Lung (tissue), 12 donors: ENCODE measurements around the gene EXOC1L. TPM values are rescaled to one million over a fixed set of nuclear protein-coding genes. Genes with fewer than 3 reads are reported as not detected.

Experiments
- ATAC-seq: fragments of 200-7000 bp; cut with Tn5 transposase; one replicate; pipeline ENCODE4 v1.9.1; 2020; ENCODE audit warnings: moderate number of reproducible peaks; ENCODE audit not compliant: insufficient read depth, low FRiP score
- DNase-seq, 3 donors: peaks; one replicate each; pipeline ENCODE4 v3.0.0-alpha.2; 2013 to 2017
- H3K27ac ChIP-seq, 2 donors: one replicate each; pipeline ENCODE4 v1.5.1; 2013; ENCODE audit warnings: mild to moderate bottlenecking in 2 of 2, moderate library complexity in 2 of 2, control low read depth in 1 of 2, inconsistent platforms in 1 of 2, low read depth in 1 of 2, low read length in 1 of 2
- H3K27me3 ChIP-seq, 3 donors: one replicate each; pipeline ENCODE4 v1.5.1; 2013; ENCODE audit warnings: low read length in 2 of 3; ENCODE audit not compliant: control insufficient read depth in 3 of 3, insufficient read depth in 3 of 3
- H3K36me3 ChIP-seq, 4 donors: one replicate each; pipeline ENCODE4 v1.5.1; 2013; ENCODE audit warnings: low read length in 4 of 4, mild to moderate bottlenecking in 1 of 4, moderate library complexity in 1 of 4; ENCODE audit not compliant: control insufficient read depth in 4 of 4, insufficient read depth in 4 of 4
- H3K4me1 ChIP-seq, 5 donors: one replicate each; pipeline ENCODE4 v1.5.1; 2013; ENCODE audit warnings: low read length in 5 of 5, mild to moderate bottlenecking in 2 of 5, moderate library complexity in 1 of 5; ENCODE audit not compliant: control insufficient read depth in 5 of 5, insufficient read depth in 5 of 5
- H3K4me3 ChIP-seq: one replicate; pipeline ENCODE4 v1.5.1; 2013; ENCODE audit warnings: mild to moderate bottlenecking, control low read depth, moderate library complexity
- H3K9ac ChIP-seq, 2 donors: one replicate each; pipeline ENCODE4 v1.5.1; 2013; ENCODE audit warnings: low read length in 2 of 2, control low read depth in 1 of 2; ENCODE audit not compliant: insufficient read depth in 1 of 2
- H3K9me3 ChIP-seq, 4 donors: one replicate each; pipeline ENCODE4 v1.5.1; 2013; ENCODE audit warnings: low read length in 3 of 4, mild to moderate bottlenecking in 1 of 4, moderate library complexity in 1 of 4; ENCODE audit not compliant: control insufficient read depth in 4 of 4, insufficient read depth in 3 of 4
- WGBS, 2 donors: extraction: QIAGEN DNeasy Blood & Tissue Kit; methylation state at CpG; one replicate each; pipeline ENCODE4 v1.1.7; 2013; 5-methylcytosine and 5-hydroxymethylcytosine counted together
- polyA plus RNA-seq, 2 donors: library from polyadenylated mRNA; stranded (reverse); fragments of 200-250 nt; gene quantifications; one replicate each; pipeline ENCODE4 v1.2.1, GENCODE V29; 2013
- total RNA-seq, 2 donors: library from RNA; depleted of rRNA in 1 of 2; stranded (reverse); fragments of >200 nt in 1 of 2; gene quantifications; one replicate each; pipeline ENCODE4 v1.2.1, GENCODE V29; 2014 to 2021
- TF ChIP-seq, protein P1 (sequence below): IDR thresholded peaks from 2 replicates; pipeline ENCODE4 v1.5.1; 2012; ENCODE audit warnings: mild to moderate bottlenecking; ENCODE audit errors: control extremely low read depth, extremely low read depth
- donor health status: control.
- donor health status: control.
- donor health status: Bipolar disorder and iron deficiency.
- donor health status: healthy.
- donor health status: DM: yes; HTN: yes; CAD: no.

Gene EXOC1L
- total and polyA plus RNA-seq, 4 donors: not detected

DNA sequence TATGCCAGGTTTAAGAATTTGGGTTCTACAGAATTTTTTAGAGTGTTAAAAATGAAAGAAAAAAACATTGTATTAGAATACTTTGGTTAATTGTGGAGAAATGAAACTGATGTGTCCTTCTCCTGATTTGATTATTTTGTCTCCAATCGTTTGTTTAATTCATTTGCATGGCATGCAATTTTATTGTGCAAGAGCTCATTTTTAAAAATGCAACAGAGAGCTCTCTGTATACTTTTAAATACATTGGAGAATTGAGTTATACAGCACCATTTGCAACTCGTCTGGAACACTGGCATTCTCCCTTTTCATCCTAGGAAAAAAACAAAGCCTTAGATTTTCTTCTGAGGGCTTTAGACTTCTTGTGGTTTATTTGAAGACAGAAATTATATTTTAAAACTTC, 689 bp downstream of the EXOC1L start:
- TF ChIP-seq, protein P1, sequence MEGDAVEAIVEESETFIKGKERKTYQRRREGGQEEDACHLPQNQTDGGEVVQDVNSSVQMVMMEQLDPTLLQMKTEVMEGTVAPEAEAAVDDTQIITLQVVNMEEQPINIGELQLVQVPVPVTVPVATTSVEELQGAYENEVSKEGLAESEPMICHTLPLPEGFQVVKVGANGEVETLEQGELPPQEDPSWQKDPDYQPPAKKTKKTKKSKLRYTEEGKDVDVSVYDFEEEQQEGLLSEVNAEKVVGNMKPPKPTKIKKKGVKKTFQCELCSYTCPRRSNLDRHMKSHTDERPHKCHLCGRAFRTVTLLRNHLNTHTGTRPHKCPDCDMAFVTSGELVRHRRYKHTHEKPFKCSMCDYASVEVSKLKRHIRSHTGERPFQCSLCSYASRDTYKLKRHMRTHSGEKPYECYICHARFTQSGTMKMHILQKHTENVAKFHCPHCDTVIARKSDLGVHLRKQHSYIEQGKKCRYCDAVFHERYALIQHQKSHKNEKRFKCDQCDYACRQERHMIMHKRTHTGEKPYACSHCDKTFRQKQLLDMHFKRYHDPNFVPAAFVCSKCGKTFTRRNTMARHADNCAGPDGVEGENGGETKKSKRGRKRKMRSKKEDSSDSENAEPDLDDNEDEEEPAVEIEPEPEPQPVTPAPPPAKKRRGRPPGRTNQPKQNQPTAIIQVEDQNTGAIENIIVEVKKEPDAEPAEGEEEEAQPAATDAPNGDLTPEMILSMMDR: no peak
- DNase-seq (peak in 2 of 3 donors; percentile 44 to 51), ATAC-seq (no peak)
- Histone ChIP-seq H3K27me3 (no peaks in the 10 kb centered on the region), H3K4me3 (no peak overlapping the region), H3K27ac (no peak overlapping the region), H3K9ac (peak overlapping the region in 1 of 2 donors; percentile 79), H3K36me3 (no peaks in the 10 kb centered on the region), H3K9me3 (no peaks in the 10 kb centered on the region), H3K4me1 (peaks cover 0 to 4% (median 0%) of the 10 kb centered on the region in 5 donors)
- WGBS, 2 donors: 52 to 56% methylated on average over 2 of the region's 2 CpGs

DNA sequence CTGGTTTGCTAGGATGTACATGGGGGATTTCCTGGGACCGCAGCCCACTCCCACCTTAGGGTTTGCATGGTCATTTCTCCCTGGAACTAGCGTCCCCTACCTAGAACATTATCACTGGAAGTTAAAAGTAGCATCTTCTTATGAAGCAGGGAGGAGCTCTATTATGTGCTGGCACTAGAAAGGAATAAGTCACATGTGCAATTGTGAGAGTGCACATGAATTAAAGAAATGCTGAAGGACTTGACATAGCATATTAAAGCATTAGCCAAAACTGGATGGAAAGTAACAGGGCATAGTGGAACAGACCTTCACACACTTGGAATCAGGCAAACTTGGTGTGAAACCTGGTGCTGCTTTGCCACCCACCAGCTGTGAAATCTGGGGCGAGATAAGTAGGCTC, 2.7 kb downstream of the EXOC1L start:
- no peak overlapping the region for H3K4me3 ChIP-seq
- DNase-seq: no peak
- H3K27ac ChIP-seq: no peak overlapping the region
- ATAC-seq: no peak
- H3K36me3 ChIP-seq: no peaks in the 10 kb centered on the region
- no peak overlapping the region for H3K9ac ChIP-seq
- TF ChIP-seq, protein P1: no peak
- no peaks in the 10 kb centered on the region for H3K9me3 ChIP-seq
- H3K4me1 ChIP-seq: peaks cover 0 to 4% (median 0%) of the 10 kb centered on the region in 5 donors
- no peaks in the 10 kb centered on the region for H3K27me3 ChIP-seq
- 91% methylated on average over 3 of the region's 3 CpGs for WGBS, 2 donors

DNA sequence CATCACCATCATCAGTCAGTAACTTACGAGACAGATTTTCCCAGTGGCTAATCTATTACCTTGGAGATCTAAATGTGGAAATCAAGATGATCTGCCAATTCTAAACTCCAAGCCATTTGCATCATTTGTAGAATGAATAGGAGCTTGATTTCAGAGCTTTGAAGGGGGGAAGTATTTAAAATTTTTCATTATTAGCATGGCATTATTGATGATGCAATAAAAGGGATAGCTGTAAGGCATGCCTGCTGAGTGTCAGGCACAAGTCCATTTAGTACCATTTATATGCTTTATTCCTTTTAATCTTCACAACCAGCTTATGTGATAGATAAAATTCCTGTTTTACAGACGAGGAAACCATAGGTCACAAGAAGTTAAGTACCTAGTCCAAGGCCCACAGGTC, 5.3 kb downstream of the EXOC1L start:
- no peak overlapping the region for H3K4me3 ChIP-seq
- 71 to 83% methylated on average over 2 of the region's 2 CpGs for WGBS, 2 donors
- no peaks in the 10 kb centered on the region for H3K9me3 ChIP-seq
- no peak for DNase-seq
- H3K27me3 ChIP-seq: peaks cover 0 to 3% (median 0%) of the 10 kb centered on the region in 3 donors
- H3K9ac ChIP-seq: no peak overlapping the region
- H3K4me1 ChIP-seq: peaks cover 0 to 2% (median 0%) of the 10 kb centered on the region in 5 donors
- no peak overlapping the region for H3K27ac ChIP-seq
- no peaks in the 10 kb centered on the region for H3K36me3 ChIP-seq
- TF ChIP-seq, protein P1: no peak
- ATAC-seq: no peak

DNA sequence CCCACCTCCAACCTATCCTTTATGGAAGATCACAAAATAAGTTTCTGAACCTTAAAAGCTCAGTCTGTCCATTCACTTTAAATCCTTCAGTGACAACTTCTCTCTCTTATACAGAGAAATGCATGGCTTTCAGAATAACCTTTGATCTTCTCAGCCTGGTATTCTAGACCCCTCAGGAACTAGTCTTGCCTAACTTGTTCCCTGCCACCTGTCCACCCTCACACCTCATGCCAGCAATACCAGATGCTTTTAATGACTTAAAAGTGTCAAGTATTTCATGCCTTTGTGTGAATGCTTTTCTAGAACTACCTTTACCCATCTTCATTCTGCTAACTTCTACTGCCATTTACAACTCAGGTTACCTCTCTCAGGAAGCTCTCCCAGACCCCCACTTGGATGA, 7.4 kb downstream of the EXOC1L start:
- Histone ChIP-seq H3K9ac (no peak overlapping the region), H3K4me3 (no peak overlapping the region), H3K27ac (no peak overlapping the region), H3K9me3 (no peaks in the 10 kb centered on the region), H3K27me3 (peaks cover 0 to 3% (median 0%) of the 10 kb centered on the region in 3 donors), H3K36me3 (no peaks in the 10 kb centered on the region), H3K4me1 (no peaks in the 10 kb centered on the region)
- TF ChIP-seq, protein P1: no peak
- no peak for ATAC-seq
- DNase-seq: no peak
